H9 (cell line): ENCODE results near the gene KRTAP10-8. TPM values are rescaled to one million over a fixed set of nuclear protein-coding genes. Genes with fewer than 3 reads are reported as not detected.

Experiments
- DNase-seq: peaks from one replicate; pipeline ENCODE4 v3.0.0-alpha.2; 2017
- H2AFZ ChIP-seq: one replicate; pipeline ENCODE4 v1.6.1; 2013; ENCODE audit warnings: mild to moderate bottlenecking, low read length, control low read depth, moderate library complexity
- H2AK5ac ChIP-seq: 2 replicates; pipeline ENCODE4 v1.6.1; 2013; ENCODE audit warnings: low read length, control low read depth, mixed read lengths; ENCODE audit not compliant: insufficient read length
- H2BK120ac ChIP-seq: one replicate; pipeline ENCODE4 v1.6.1; 2013; ENCODE audit warnings: low read depth, mild to moderate bottlenecking, low read length, control low read depth, inconsistent platforms; ENCODE audit not compliant: poor library complexity, severe bottlenecking
- H2BK12ac ChIP-seq: 2 replicates; pipeline ENCODE4 v1.6.1; 2013; ENCODE audit warnings: low read length, control low read depth, mixed read lengths, low read depth; ENCODE audit not compliant: insufficient read length
- H2BK15ac ChIP-seq: 2 replicates; pipeline ENCODE4 v1.6.1; 2013; ENCODE audit warnings: low read depth, low read length, control low read depth
- H2BK20ac ChIP-seq: one replicate; pipeline ENCODE4 v1.6.1; 2013; ENCODE audit warnings: low read depth, mild to moderate bottlenecking, low read length, control low read depth, inconsistent platforms; ENCODE audit not compliant: poor library complexity, severe bottlenecking
- H2BK5ac ChIP-seq: 2 replicates; pipeline ENCODE4 v1.6.1; 2013; ENCODE audit warnings: low read length, control low read depth, mixed read lengths; ENCODE audit not compliant: insufficient read length
- H3K14ac ChIP-seq: 2 replicates; pipeline ENCODE4 v1.6.1; 2013; ENCODE audit warnings: low read length, control low read depth; ENCODE audit not compliant: insufficient read depth
- H3K18ac ChIP-seq: 2 replicates; pipeline ENCODE4 v1.6.1; 2013; ENCODE audit warnings: low read depth, mild to moderate bottlenecking, mixed read lengths, low read length, control low read depth; ENCODE audit not compliant: insufficient read length
- H3K23ac ChIP-seq: 2 replicates; pipeline ENCODE4 v1.6.1; 2013; ENCODE audit warnings: low read length, control low read depth, mixed read lengths, low read depth; ENCODE audit not compliant: insufficient read length
- H3K23me2 ChIP-seq: 2 replicates; pipeline ENCODE4 v1.6.1; 2013; ENCODE audit warnings: low read depth, mild to moderate bottlenecking, mixed read lengths, low read length, control low read depth; ENCODE audit not compliant: insufficient read length, poor library complexity, severe bottlenecking
- H3K27ac ChIP-seq: 2 replicates; pipeline ENCODE4 v1.5.1; 2013; ENCODE audit warnings: low read length, control low read depth, mixed read lengths, low read depth; ENCODE audit not compliant: insufficient read length
- H3K27me3 ChIP-seq: 2 replicates; pipeline ENCODE4 v1.6.1; 2013; ENCODE audit warnings: low read length, control low read depth, inconsistent platforms; ENCODE audit not compliant: insufficient read depth
- H3K4ac ChIP-seq: 2 replicates; pipeline ENCODE4 v1.6.1; 2013; ENCODE audit warnings: low read depth, mild to moderate bottlenecking, control low read depth, inconsistent platforms, low read length, moderate library complexity
- H3K4me1 ChIP-seq: 2 replicates; pipeline ENCODE4 v1.6.1; 2013; ENCODE audit warnings: low read length, control low read depth, inconsistent platforms; ENCODE audit not compliant: insufficient read depth
- H3K4me2 ChIP-seq: 2 replicates; pipeline ENCODE4 v1.6.1; 2013; ENCODE audit warnings: low read length, control low read depth, mixed read lengths; ENCODE audit not compliant: insufficient read length, insufficient read depth
- H3K56ac ChIP-seq: 2 replicates; pipeline ENCODE4 v1.6.1; 2013; ENCODE audit warnings: low read depth, mild to moderate bottlenecking, mixed read lengths, low read length, control low read depth; ENCODE audit not compliant: insufficient read length
- H3K79me1 ChIP-seq: 2 replicates; pipeline ENCODE4 v1.6.1; 2013; ENCODE audit warnings: low read depth, mild to moderate bottlenecking, moderate library complexity, low read length, control low read depth, inconsistent platforms; ENCODE audit not compliant: insufficient read depth, poor library complexity, severe bottlenecking
- H3K79me2 ChIP-seq: 2 replicates; pipeline ENCODE4 v1.6.1; 2013; ENCODE audit warnings: low read length, control low read depth, inconsistent platforms; ENCODE audit not compliant: insufficient read depth
- H3K9ac ChIP-seq: 2 replicates; pipeline ENCODE4 v1.6.1; 2013; ENCODE audit warnings: low read length, control low read depth, mixed read lengths; ENCODE audit not compliant: insufficient read length; ENCODE audit errors: extremely low read depth
- H3K9me3 ChIP-seq: one replicate; pipeline ENCODE4 v1.6.1; 2013; ENCODE audit warnings: low read depth, low read length, inconsistent platforms; ENCODE audit not compliant: control insufficient read depth
- H3T11ph ChIP-seq: one replicate; pipeline ENCODE4 v1.6.1; 2013; ENCODE audit warnings: mild to moderate bottlenecking, low read length, control low read depth, inconsistent platforms
- H4K20me1 ChIP-seq: one replicate; pipeline ENCODE4 v1.6.1; 2013; ENCODE audit not compliant: control insufficient read depth, insufficient read length, insufficient read depth
- H4K5ac ChIP-seq: 2 replicates; pipeline ENCODE4 v1.6.1; 2013; ENCODE audit warnings: low read depth, mild to moderate bottlenecking, mixed read lengths, low read length, control low read depth; ENCODE audit not compliant: insufficient read length
- H4K8ac ChIP-seq: replicated peaks from 2 replicates; pipeline ENCODE4 v1.6.1; 2013; ENCODE audit warnings: low read length, control low read depth, mixed read lengths, low read depth; ENCODE audit not compliant: insufficient read length
- H4K91ac ChIP-seq: 2 replicates; pipeline ENCODE4 v1.6.1; 2013; ENCODE audit warnings: low read depth, mild to moderate bottlenecking, moderate library complexity, mixed read lengths, low read length, control low read depth; ENCODE audit not compliant: insufficient read length
- H3K27ac Mint-ChIP-seq, 3 experiments: 2 replicates in 2 of 3; 3 replicates in 1 of 3; pipeline ENCODE4 v1.8.0; 2020 to 2021; ENCODE audit warnings: mixed read lengths in 3 of 3, mild to moderate bottlenecking in 1 of 3, moderate library complexity in 1 of 3
- H3K27me3 Mint-ChIP-seq: 2 replicates; pipeline ENCODE4 v1.8.0; 2021; ENCODE audit warnings: low read depth, mild to moderate bottlenecking, moderate library complexity, mixed read lengths
- H3K36me3 Mint-ChIP-seq, 3 experiments: 2 replicates in 2 of 3; 3 replicates in 1 of 3; pipeline ENCODE4 v1.8.0; 2020 to 2021; ENCODE audit warnings: low read depth in 3 of 3, mixed read lengths in 3 of 3; ENCODE audit not compliant: insufficient read depth in 1 of 3
- H3K4me1 Mint-ChIP-seq, 2 experiments: 2 replicates each; pipeline ENCODE4 v1.8.0; 2020; ENCODE audit warnings: mixed read lengths in 2 of 2
- H3K4me3 Mint-ChIP-seq, 2 experiments: 2 replicates in 1 of 2; 3 replicates in 1 of 2; pipeline ENCODE4 v1.8.0; 2020 to 2021; ENCODE audit warnings: mild to moderate bottlenecking in 2 of 2, mixed read lengths in 2 of 2, moderate library complexity in 1 of 2
- H3K9me3 Mint-ChIP-seq, 2 experiments: 2 replicates in 1 of 2; 3 replicates in 1 of 2; pipeline ENCODE4 v1.8.0; 2020; ENCODE audit warnings: mild to moderate bottlenecking in 2 of 2, mixed read lengths in 2 of 2, moderate library complexity in 1 of 2
- CTCF ChIP-seq: fragments of 200-600 bp; sonication (generic); conservative IDR thresholded peaks from 3 replicates; pipeline ENCODE4 v1.8.0; 2021; ENCODE audit warnings: antibody characterized with exemption, mild to moderate bottlenecking
- WGBS: extraction: QIAGEN DNeasy Blood & Tissue Kit; methylation state at CpG from one replicate; pipeline ENCODE4 v1.1.7; 2013; ENCODE audit warnings: missing lambda C conversion rate, low lambda C conversion rate, mixed read lengths; ENCODE audit not compliant: insufficient read length; ENCODE audit errors: extremely low coverage; 5-methylcytosine and 5-hydroxymethylcytosine counted together
- total RNA-seq: library from RNA; stranded (reverse); gene quantifications from 2 replicates; pipeline ENCODE4 v1.2.1, GENCODE V29; 2021

The KRTAP10-8 gene
- total RNA-seq, 1 experiment from 2014 or later, result not detected

GRCh38 chr21:44583800-44584147 is 28.1 kb upstream of the KRTAP10-8 start:
- H2AK5ac ChIP-seq, result no peak overlapping the region
- no peak overlapping the region for H2BK15ac ChIP-seq
- H3K79me2 ChIP-seq, result no peaks in the 10 kb centered on the region
- H3K27ac ChIP-seq, result no peak overlapping the region
- H3K9ac ChIP-seq, result no peak overlapping the region
- no CpG with 5 or more reads among the region's 6 CpGs for WGBS
- H3K4me1 Mint-ChIP-seq, result peaks cover 22 to 23% of the 10 kb centered on the region in 2 experiments
- TF ChIP-seq CTCF, result no peak
- no peak overlapping the region for H4K91ac ChIP-seq
- no peak overlapping the region for H2BK20ac ChIP-seq
- no peak for DNase-seq
- no peak overlapping the region for H3K56ac ChIP-seq
- no peaks in the 10 kb centered on the region for H3K4me1 ChIP-seq
- H3K9me3 Mint-ChIP-seq, result peaks cover 4 to 17% of the 10 kb centered on the region in 2 experiments
- no peak overlapping the region for H4K8ac ChIP-seq
- H3K36me3 Mint-ChIP-seq, result peaks cover 0 to 16% (median 0%) of the 10 kb centered on the region in 3 experiments; a peak in 5 of 7 replicates
- no peaks in the 10 kb centered on the region for H3K9me3 ChIP-seq
- H3K4me2 ChIP-seq, result no peak overlapping the region
- H2BK5ac ChIP-seq, result no peak overlapping the region
- no peak overlapping the region for H3T11ph ChIP-seq
- no peak overlapping the region for H3K4me3 Mint-ChIP-seq
- no peaks in the 10 kb centered on the region for H3K79me1 ChIP-seq
- H3K27ac Mint-ChIP-seq, result no peak overlapping the region
- H2BK12ac ChIP-seq, result no peak overlapping the region
- H3K23ac ChIP-seq, result no peak overlapping the region
- H3K18ac ChIP-seq, result no peak overlapping the region
- no peak overlapping the region for H3K14ac ChIP-seq
- no peak overlapping the region for H2AFZ ChIP-seq
- peaks cover 18% of the 10 kb centered on the region for H3K27me3 Mint-ChIP-seq
- no peak overlapping the region for H4K5ac ChIP-seq
- no peaks in the 10 kb centered on the region for H4K20me1 ChIP-seq
- H3K4ac ChIP-seq, result no peak overlapping the region
- H2BK120ac ChIP-seq, result no peak overlapping the region
- H3K27me3 ChIP-seq, result no peaks in the 10 kb centered on the region
- no peaks in the 10 kb centered on the region for H3K23me2 ChIP-seq
